NCI-H524 treated with DMSO at 0.1 percent for 48 hours (cell line): ENCODE measurements around the gene ALOXE3.
"Not testable (repeated sequence)": the region's sequence is repeated elsewhere in the genome, so short reads cannot be mapped to it uniquely, and the experiment has no call there.

ENCODE experiments used
- DNase-seq: peaks from one replicate; lab custom pipeline; 2025; lab: John Stamatoyannopoulos, UW

The ALOXE3 gene

DNA sequence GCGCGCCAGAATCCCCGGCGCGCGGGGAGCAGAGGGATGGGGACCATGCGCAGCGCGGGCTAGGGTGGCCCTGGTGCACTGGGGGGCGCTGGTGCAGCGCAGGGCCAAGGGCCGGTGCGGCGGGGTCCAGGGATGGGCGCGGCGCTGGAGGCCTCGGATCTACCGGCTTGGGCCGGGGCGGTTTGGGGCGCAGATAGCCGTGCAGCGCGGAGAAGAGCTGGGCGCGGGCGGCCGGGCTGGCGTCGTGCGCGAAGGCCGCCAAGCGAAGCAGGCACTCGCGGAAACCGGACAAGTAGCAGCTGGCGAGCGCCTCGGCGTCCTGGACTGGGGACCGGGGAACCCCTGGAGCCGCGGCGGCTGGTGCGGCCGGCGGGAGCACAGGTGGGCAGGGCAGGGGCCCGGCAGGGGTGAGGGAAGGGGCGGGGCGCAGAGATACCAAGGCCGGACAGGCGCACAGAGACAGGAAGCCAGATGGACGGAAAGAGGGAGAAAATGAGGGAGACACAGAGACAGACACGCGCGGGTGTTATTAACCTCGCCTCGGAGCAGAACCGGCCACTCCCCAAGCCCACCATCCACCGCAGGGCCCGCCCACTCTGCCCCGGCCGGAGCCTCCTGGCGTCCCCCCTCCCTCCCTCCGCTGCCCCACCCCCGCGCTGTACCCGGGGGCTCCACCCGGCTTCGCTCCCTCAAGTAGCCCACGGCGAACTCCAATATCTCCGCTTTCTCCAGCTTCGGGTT lies 3.5 kb upstream of the ALOXE3 start:
- no peak for DNase-seq

GRCh38 chr17:8121407-8121680 lies 3.0 kb upstream of the ALOXE3 start:
- DNase-seq = no peak

GRCh38 chr17:8120520-8121406 lies 2.4 kb upstream of the ALOXE3 start:
- no peak for DNase-seq

GRCh38 chr17:8119581-8120519 lies 1.5 kb upstream of the ALOXE3 start:
- DNase-seq = peak; percentile 53

DNA sequence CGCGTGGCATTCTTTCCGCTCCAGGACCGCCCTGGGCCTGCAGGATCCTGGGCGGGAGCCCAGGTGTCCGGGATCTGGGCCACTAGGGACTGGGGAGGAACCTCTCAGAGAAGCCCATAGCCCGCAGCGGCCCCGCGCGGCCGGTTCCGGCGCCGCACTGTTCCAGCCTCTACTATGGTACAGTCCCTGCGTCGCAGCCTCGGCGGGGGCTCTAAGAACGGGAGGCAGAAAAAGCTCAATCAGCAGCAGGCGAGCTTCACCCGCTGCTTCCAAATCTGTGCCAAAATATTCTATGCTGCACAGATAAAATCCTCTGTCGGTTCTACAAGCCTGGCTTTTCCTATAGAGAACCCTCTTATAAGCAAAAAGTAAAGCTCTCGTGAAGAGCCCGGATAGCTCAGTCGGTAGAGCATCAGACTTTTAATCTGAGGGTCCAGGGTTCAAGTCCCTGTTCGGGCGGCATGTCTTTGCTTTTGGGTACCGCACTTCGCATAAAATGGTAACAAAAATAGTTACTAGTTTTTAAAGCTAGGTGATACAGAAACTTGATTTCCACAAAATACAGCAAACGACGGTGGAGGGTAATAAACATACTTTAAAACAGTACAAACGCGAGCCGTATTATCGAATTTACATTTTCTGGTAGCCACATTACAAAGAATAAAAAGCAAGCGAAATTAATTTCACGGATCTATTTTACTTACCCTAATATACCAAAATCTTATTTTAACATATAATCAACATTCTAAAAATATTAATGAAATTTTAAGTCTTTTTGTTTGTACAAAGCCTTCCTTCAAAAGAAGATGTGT lies 661 bp upstream of the ALOXE3 start:
- no peak for DNase-seq

DNA sequence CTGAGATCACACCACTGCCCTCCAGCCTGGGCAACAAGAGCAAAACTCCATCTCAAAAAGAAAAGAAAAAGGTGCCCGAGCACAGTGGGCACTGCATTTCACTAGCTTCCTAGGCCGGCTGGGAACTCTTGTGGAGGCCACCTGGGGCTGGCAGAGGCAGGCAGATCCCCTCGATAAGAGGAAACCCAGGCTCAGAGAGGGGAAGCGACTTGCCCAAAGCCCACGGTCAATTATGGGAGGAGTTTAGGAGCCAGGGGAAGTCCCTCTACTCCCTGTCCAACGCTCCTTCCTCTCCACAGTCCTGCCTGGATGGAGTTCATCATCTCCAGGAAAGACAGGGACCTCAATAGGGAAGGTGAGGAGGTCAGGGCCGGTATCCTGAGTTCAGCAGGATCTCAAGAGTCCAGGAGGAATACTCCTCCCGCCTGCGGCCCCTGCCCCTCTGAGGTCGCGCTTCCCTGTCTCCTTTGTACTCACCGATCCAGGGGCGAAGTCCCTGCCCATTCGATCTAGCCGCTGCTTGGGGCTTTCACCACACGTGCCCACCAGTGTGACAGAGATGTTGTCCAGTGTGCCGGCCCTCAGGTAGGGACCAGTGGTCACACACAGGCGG lies 841 bp downstream of the ALOXE3 start:
- DNase-seq = no peak

DNA sequence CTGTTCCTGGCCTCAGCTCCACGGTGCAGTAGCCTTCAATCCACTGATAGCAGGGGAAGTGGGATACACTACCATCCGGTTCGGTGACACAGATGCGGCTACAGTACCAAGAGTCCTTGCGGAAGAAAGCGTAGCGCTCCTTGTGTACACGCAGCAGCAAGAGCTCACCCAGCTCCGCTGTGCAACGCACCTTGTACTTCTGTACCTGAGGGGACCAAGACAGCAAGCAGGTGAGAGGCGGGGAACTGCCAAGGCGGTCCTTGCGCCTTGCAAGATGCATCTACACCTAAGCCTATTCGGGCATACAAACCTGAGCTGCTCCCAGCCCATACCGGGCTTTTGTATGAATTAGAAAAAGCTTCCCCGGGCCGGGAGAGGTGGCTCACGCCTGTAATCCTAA lies 1.5 kb downstream of the ALOXE3 start:
- no peak for DNase-seq

DNA sequence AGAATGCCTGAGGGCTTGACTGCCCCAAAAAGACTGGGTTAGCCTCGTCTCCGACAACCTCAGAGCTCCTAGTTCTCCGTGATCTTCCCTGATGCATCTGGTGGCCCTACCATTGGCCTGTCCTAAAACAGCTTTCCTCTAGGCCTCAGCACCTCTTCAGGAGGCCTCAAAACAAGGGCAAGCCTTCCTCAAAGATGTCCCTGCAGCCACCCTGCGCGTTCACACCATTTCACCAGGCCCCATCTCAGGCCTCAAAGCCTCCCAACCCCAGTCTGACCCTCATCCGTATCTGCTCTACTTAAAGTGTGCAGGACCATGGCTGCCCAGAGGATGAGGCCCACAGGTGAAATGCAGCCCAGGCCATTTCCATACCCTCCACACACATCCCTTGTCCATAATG lies 7.4 kb downstream of the ALOXE3 start:
- DNase-seq = no peak

DNA sequence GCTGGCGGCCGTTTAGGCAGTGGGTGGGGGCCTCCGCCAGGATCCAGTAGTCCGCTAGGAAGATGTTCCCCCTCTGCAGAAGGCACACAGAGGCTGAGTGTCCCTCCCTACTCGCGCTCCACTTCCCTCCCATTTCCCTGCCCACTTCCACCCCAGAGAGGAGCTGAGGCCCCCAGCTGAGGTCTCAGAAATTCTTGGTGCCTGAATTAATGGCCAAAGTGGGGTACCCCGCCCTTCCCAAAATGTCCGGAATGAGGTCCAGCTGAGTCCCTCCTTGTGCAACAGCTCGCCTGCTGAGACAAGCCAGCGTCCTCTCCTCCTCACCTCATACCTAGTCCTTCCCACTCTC lies 7.9 kb downstream of the ALOXE3 start:
- no peak for DNase-seq

- no peak for DNase-seq
Observed at GRCh38 chr17:8109661-8110455, 8.5 kb downstream of the ALOXE3 start.

- no peak for DNase-seq
Observed at GRCh38 chr17:8108972-8109660, 9.2 kb downstream of the ALOXE3 start.

GRCh38 chr17:8106980-8107379 lies 11.3 kb downstream of the ALOXE3 start:
- not testable (repeated sequence) for DNase-seq

GRCh38 chr17:8105957-8106398 lies 12.3 kb downstream of the ALOXE3 start:
- no peak for DNase-seq

GRCh38 chr17:8104911-8105310 lies 13.4 kb downstream of the ALOXE3 start:
- DNase-seq = no peak

DNA sequence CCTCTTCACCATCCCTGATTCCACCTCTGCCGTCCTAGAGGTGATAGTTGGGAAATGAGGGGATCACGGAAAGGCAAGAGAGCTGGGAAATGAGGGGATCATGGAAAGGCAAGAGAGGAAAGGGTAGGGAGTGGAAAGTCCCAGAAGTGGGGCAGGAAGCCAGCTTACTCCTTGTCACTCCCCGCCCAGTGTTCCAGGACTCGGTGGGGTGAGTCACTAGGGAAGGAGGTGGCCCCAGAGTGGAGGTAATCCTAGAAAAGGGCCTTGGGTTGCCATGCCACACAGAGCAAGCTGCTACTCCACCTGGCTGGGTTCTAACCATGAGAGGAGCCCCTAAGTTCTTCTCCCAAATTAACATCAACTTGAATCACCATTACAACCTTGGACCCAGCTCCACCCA lies 14.8 kb downstream of the ALOXE3 start:
- no peak for DNase-seq

DNA sequence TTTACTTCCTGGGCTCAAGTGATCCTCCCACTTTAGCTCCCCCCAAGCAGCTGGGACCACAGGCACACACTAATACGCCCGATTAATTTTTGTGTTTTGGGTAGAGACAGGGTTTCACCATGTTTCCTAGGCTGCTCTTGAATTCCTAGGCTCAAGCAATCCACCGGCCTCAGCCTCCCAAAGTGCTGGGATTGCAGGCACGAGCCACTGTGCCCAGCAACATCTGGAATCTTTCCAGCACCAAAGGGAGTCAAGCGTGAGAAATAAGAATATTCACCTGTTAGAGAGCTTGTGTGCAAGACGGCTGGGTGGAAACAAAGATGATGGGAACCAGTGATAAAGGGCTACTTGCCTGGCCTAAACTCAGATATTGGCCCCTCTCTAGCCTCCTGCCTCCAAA lies 16.6 kb downstream of the ALOXE3 start:
- no peak for DNase-seq

DNA sequence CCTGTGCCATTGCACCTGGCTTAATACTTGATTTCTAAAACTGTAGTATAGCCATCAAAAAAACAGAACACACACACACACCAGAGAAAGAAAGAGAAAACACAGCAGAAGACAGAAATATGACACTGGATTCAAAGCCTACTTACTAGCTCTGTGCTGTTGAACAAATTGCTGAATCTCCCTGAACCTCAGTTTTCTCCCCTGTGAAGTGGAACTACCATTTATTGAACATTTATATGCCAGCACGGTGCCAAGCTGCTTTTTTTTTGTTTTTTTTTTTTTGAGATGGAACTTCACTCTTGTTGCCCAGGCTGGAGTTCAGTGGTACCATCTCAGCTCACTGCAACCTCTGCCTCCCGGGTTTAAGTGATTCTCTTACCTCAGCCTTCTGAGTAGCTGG lies 17.6 kb downstream of the ALOXE3 start:
- DNase-seq = no peak

DNA sequence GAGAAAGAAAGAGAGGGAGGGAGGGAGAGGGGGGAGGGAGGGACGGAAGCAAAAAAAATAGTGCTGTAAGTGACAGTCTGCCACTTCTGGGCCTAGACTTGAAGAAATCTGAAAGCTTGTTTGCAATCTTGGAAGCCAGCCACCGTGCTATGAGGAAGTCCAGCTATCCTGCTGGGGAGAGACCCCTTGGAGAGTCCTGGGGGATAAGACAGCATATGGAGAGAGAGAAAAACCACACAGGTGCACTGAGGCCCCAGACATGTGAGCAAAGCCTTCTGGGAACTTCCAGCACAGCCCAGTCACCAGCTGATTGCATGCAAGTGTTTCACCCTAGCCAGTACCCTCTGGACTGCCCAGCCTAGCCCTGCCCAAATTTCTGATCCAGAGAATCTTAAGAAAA lies 18.2 kb downstream of the ALOXE3 start:
- DNase-seq = no peak

DNA sequence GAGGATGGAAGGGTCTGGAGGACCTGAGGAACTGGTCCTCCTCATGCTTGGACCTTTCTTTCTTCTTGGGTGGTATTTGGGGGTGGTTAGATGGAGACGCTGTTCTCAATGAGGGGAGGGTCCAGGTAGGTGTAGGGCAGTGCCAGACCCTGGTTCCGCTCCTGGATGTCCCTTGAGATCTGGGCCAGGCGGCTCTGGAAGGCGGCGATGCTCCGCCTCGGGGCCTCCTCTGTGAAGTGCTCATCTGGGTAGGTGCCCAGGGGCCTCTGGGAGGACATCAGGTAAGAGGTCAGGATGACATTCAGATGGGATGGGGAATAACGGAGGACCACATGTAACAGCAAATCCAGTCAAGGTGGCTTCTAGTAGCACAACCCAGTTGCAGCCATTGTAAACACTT lies 21.8 kb downstream of the ALOXE3 start:
- no peak for DNase-seq

DNA sequence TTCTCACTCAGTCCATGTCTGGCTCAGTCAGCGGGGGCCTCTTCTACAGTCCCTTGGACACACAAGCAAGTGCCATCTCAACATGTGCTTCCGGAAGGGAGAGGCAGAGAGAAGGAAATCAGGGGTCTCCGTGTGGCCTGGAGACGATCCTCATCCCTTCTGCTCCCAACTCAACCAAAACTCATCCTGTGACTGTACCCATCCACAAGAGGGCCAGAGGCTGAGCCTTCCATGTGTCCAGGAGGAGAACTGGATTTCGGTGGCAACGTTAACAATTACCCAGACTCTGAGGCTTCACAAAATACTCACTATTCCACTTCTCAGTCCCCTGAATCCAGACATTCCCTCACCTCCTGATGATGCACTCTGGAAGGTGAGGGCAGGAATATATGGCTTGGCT lies 23.0 kb downstream of the ALOXE3 start:
- no peak for DNase-seq
